ENCODE data around the gene TRIM69.
"Not testable (repeated sequence)": the region's sequence is repeated elsewhere in the genome, so short reads cannot be mapped to it uniquely, and the experiment has no call there.

The TRIM69 gene

DNA sequence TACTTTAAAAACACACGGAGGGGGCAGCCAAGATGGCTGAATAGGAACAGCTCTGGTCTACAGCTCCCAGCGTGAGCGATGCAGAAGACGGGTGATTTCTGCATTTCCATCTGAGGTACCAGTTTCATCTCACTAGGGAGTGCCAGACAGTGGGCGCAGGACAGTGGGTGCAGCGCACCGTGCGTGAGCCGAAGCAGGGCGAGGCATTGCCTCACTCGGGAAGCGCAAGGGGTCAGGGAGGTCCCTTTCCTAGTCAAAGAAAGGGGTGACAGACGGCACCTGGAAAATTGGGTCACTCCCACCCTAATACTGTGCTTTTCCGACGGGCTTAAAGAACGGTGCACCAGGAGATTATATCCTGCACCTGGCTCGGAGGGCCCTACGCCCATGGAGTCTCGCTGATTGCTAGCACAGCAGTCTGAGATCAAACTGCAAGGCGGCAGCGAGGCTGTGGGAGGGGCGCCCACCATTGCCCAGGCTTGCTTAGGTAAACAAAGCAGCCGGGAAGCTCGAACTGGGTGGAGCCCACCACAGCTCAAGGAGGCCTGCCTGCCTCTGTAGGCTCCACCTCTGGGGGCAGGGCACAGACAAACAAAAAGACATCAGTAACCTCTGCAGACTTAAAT, 3.0 kb downstream of the TRIM69 start:
- DNase-seq; H3K36me3 ChIP-seq (ENCODE audit: control insufficient read depth, insufficient read depth, low read length); H3K27me3 ChIP-seq (replicated peaks; ENCODE audit: control insufficient read depth, insufficient read depth, low read length, poor library complexity, severe bottlenecking); H3K4me3 ChIP-seq (ENCODE audit: insufficient read depth, low read depth, low read length, poor library complexity, severe bottlenecking); H3K27ac ChIP-seq (ENCODE audit: insufficient read depth, low read length, poor library complexity, severe bottlenecking); H3K9me3 ChIP-seq (ENCODE audit: control insufficient read depth, low read length): not testable (repeated sequence)
- H3K4me1 ChIP-seq (ENCODE audit: control insufficient read depth, insufficient read depth, low read length, poor library complexity, severe bottlenecking) = peaks cover 32% of the 10 kb centered on the region

DNA sequence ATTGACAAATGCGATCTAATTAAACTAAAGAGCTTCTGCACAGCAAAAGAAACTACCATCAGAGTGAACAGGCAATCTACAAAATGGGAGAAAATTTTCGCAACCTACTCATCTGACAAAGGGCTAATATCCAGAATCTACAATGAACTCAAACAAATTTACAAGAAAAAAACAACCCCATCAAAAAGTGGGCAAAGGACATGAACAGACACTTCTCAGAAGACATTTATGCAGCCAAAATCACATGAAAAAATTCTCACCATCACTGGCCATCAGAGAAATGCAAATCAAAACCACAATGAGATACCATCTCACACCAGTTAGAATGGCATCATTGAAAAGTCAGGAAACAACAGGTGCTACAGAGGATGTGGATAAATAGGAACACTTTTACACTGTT, 7.1 kb downstream of the TRIM69 start:
- not testable (repeated sequence) for H3K4me3 ChIP-seq (ENCODE audit: insufficient read depth, low read depth, low read length, poor library complexity, severe bottlenecking); H3K4me1 ChIP-seq (ENCODE audit: control insufficient read depth, insufficient read depth, low read length, poor library complexity, severe bottlenecking)

DNA sequence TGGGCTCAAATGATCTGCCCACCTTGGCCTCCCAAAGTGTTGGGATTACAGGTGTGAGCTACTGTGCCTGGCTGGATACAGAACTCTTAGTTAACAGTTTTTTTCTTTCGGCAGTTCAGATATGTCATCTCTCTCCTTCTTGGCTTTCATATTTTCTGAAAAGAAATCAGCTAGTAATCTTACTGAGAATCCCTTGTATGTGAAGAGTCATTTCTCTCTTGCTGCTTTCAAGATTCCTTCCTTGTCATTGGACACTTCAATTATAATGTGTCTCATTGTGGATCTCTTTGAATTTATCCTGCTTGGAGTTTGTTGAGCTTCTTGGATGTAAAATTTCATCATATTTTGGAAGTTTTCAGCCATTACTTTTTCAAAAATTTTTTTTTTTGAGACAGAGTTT, 17.0 kb downstream of the TRIM69 start:
- no peaks in the 10 kb centered on the region for H3K9me3 ChIP-seq (ENCODE audit: control insufficient read depth, low read length)
- no peak overlapping the region for H3K4me3 ChIP-seq (ENCODE audit: insufficient read depth, low read depth, low read length, poor library complexity, severe bottlenecking)
- no peaks in the 10 kb centered on the region for H3K36me3 ChIP-seq (ENCODE audit: control insufficient read depth, insufficient read depth, low read length)
- no peaks in the 10 kb centered on the region for H3K27me3 ChIP-seq (replicated peaks; ENCODE audit: control insufficient read depth, insufficient read depth, low read length, poor library complexity, severe bottlenecking)
- H3K27ac ChIP-seq (ENCODE audit: insufficient read depth, low read length, poor library complexity, severe bottlenecking) = no peak overlapping the region
- no peaks in the 10 kb centered on the region for H3K4me1 ChIP-seq (ENCODE audit: control insufficient read depth, insufficient read depth, low read length, poor library complexity, severe bottlenecking)
- no peak for DNase-seq

More for the DNA sequence above, 7.1 kb downstream of the TRIM69 start:
- H3K36me3 ChIP-seq (ENCODE audit: control insufficient read depth, insufficient read depth, low read length); H3K27ac ChIP-seq (ENCODE audit: insufficient read depth, low read length, poor library complexity, severe bottlenecking); H3K27me3 ChIP-seq (replicated peaks; ENCODE audit: control insufficient read depth, insufficient read depth, low read length, poor library complexity, severe bottlenecking); H3K9me3 ChIP-seq (ENCODE audit: control insufficient read depth, low read length); DNase-seq: not testable (repeated sequence)

DNA sequence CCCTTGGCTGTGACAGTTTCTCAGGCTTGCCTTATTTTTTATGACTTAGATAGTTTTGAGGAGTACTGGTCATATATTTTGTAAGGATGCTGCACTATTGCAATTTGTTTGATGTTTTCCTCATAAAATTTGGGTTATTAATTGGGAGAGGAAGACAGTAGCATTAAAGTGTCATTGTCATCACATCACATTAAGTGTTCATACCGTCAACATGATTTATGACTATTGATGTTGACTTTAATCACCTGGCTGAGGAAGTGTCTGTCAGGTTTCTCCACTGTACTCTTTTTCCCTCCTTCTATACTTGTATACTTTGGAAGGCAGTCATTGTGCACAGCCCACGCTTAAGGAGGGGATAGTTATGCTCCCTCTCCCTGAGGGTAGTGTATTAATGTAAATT, 26.9 kb downstream of the TRIM69 start:
- H3K9me3 ChIP-seq (ENCODE audit: control insufficient read depth, low read length) = no peaks in the 10 kb centered on the region
- no peaks in the 10 kb centered on the region for H3K36me3 ChIP-seq (ENCODE audit: control insufficient read depth, insufficient read depth, low read length)
- H3K27ac ChIP-seq (ENCODE audit: insufficient read depth, low read length, poor library complexity, severe bottlenecking) = no peak overlapping the region

DNA sequence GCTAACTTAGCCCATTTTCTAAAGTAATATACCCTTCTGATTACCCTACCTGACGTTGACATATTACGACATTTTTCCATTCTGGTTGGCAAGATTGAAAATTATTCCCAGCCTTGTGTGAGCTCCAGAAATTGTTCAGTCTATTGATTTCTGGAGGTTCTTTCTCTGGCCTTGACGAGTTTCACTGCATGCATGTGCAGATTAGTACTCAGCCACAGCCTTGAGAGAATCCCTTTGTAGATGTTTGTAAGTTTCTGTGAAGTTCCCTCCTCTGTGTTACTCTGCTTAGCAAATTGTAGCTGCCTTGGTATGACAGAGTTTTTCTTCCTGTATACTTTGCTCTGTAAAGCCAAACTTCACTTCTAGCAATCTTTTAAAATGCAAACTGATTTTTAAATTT, 27.5 kb downstream of the TRIM69 start:
- DNase-seq = no peak
- Histone ChIP-seq H3K27me3 (replicated peaks; ENCODE audit: control insufficient read depth, insufficient read depth, low read length, poor library complexity, severe bottlenecking) (no peaks in the 10 kb centered on the region), H3K4me3 (ENCODE audit: insufficient read depth, low read depth, low read length, poor library complexity, severe bottlenecking) (no peak overlapping the region), H3K9me3 (ENCODE audit: control insufficient read depth, low read length) (no peaks in the 10 kb centered on the region), H3K4me1 (ENCODE audit: control insufficient read depth, insufficient read depth, low read length, poor library complexity, severe bottlenecking) (no peaks in the 10 kb centered on the region), H3K36me3 (ENCODE audit: control insufficient read depth, insufficient read depth, low read length) (no peaks in the 10 kb centered on the region), H3K27ac (ENCODE audit: insufficient read depth, low read length, poor library complexity, severe bottlenecking) (no peak overlapping the region)

More for the DNA sequence above, 26.9 kb downstream of the TRIM69 start:
- no peaks in the 10 kb centered on the region for H3K27me3 ChIP-seq (replicated peaks; ENCODE audit: control insufficient read depth, insufficient read depth, low read length, poor library complexity, severe bottlenecking)
- H3K4me3 ChIP-seq (ENCODE audit: insufficient read depth, low read depth, low read length, poor library complexity, severe bottlenecking) = no peak overlapping the region
- DNase-seq = no peak
- H3K4me1 ChIP-seq (ENCODE audit: control insufficient read depth, insufficient read depth, low read length, poor library complexity, severe bottlenecking) = no peaks in the 10 kb centered on the region

DNA sequence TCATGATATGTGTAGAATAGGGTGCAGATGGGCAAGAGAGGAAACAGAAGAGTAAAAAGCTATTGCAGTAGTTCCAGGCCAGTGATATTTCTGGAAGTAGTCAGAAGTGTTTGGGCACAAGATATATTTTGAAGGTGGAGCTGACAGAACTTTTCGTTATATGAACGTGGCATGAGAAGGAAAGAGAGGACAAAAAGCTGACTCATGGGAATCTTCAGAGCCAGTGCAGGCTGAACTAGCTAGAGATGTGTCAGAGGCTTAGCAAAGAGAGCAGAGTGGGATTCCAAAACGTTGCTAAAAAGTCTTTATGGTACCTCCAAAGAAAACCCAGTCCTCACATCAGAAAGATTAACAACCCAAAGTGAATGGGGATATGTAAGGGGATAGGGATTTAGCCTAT, 28.7 kb downstream of the TRIM69 start:
- H3K27me3 ChIP-seq (replicated peaks; ENCODE audit: control insufficient read depth, insufficient read depth, low read length, poor library complexity, severe bottlenecking) = no peaks in the 10 kb centered on the region
- no peak overlapping the region for H3K4me3 ChIP-seq (ENCODE audit: insufficient read depth, low read depth, low read length, poor library complexity, severe bottlenecking)
- DNase-seq = no peak
- no peaks in the 10 kb centered on the region for H3K9me3 ChIP-seq (ENCODE audit: control insufficient read depth, low read length)
- H3K36me3 ChIP-seq (ENCODE audit: control insufficient read depth, insufficient read depth, low read length) = no peaks in the 10 kb centered on the region
- H3K4me1 ChIP-seq (ENCODE audit: control insufficient read depth, insufficient read depth, low read length, poor library complexity, severe bottlenecking) = no peaks in the 10 kb centered on the region
- H3K27ac ChIP-seq (ENCODE audit: insufficient read depth, low read length, poor library complexity, severe bottlenecking) = no peak overlapping the region

DNA sequence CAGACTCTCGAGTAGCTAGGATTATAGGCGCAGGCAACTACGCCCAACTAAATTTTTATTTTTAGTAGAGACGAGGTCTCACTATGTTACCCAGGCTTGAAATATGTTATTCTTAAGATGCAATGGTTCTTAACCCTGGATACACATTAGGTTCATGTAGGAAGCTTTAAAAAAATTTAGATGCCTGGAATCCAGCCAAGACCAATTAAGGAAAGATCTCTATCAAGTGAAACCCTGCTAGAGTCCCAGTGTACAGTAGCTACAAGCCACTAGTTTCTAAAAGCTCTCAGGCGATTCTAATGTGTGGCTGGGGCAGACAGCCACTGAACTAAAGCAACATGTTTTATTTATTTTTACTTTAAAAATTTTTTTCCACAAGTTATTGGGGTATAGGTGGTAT, 33.2 kb downstream of the TRIM69 start:
- Histone ChIP-seq H3K36me3 (ENCODE audit: control insufficient read depth, insufficient read depth, low read length) (no peaks in the 10 kb centered on the region), H3K27me3 (replicated peaks; ENCODE audit: control insufficient read depth, insufficient read depth, low read length, poor library complexity, severe bottlenecking) (no peaks in the 10 kb centered on the region), H3K4me1 (ENCODE audit: control insufficient read depth, insufficient read depth, low read length, poor library complexity, severe bottlenecking) (no peaks in the 10 kb centered on the region), H3K4me3 (ENCODE audit: insufficient read depth, low read depth, low read length, poor library complexity, severe bottlenecking) (no peak overlapping the region), H3K9me3 (ENCODE audit: control insufficient read depth, low read length) (no peaks in the 10 kb centered on the region), H3K27ac (ENCODE audit: insufficient read depth, low read length, poor library complexity, severe bottlenecking) (no peak overlapping the region)
- DNase-seq = no peak

DNA sequence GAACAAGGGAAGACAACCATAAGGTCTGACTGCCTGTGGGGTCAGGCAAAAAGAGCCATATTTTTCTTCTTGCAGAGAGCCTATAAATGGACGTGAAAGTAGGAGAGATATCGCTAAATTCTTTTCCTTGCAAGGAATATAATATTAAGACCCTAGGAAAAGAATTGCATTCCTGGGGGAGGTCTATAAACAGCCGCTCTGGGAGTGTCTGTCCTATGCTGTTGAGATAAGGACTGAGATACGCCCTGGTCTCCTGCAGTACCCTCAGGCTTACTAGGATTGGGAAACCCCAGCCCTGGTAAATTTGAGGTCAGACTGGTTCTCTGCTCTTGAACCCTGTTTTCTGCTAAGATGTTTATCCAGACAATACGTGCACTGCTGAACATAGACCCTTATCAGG, 34.4 kb downstream of the TRIM69 start:
- not testable (repeated sequence) for H3K27ac ChIP-seq (ENCODE audit: insufficient read depth, low read length, poor library complexity, severe bottlenecking); H3K36me3 ChIP-seq (ENCODE audit: control insufficient read depth, insufficient read depth, low read length); H3K9me3 ChIP-seq (ENCODE audit: control insufficient read depth, low read length); DNase-seq; H3K27me3 ChIP-seq (replicated peaks; ENCODE audit: control insufficient read depth, insufficient read depth, low read length, poor library complexity, severe bottlenecking); H3K4me1 ChIP-seq (ENCODE audit: control insufficient read depth, insufficient read depth, low read length, poor library complexity, severe bottlenecking); H3K4me3 ChIP-seq (ENCODE audit: insufficient read depth, low read depth, low read length, poor library complexity, severe bottlenecking)

DNA sequence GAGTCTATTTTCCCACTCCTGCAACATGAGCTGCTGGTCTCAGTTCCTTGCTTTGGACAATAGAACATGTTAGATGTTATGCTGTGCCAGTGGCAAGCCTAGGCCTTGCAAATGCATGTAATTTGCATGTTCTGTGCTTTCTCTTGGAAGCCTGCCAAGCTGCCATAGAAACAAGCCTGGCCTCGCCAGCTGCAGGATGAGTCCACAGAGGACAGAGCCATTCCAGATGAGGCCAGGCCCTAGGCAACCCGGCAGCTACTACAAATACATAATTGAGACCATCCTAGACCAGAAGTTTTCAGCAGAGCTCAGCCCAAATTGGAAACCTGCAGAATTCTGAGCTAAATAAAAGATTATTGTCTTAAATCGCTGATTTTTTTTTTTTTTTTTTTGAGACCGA, 39.6 kb downstream of the TRIM69 start:
- no peaks in the 10 kb centered on the region for H3K9me3 ChIP-seq (ENCODE audit: control insufficient read depth, low read length)
- no peak for DNase-seq
- no peaks in the 10 kb centered on the region for H3K27me3 ChIP-seq (replicated peaks; ENCODE audit: control insufficient read depth, insufficient read depth, low read length, poor library complexity, severe bottlenecking)
- H3K27ac ChIP-seq (ENCODE audit: insufficient read depth, low read length, poor library complexity, severe bottlenecking) = no peak overlapping the region
- no peaks in the 10 kb centered on the region for H3K4me1 ChIP-seq (ENCODE audit: control insufficient read depth, insufficient read depth, low read length, poor library complexity, severe bottlenecking)
- no peak overlapping the region for H3K4me3 ChIP-seq (ENCODE audit: insufficient read depth, low read depth, low read length, poor library complexity, severe bottlenecking)
- no peaks in the 10 kb centered on the region for H3K36me3 ChIP-seq (ENCODE audit: control insufficient read depth, insufficient read depth, low read length)

DNA sequence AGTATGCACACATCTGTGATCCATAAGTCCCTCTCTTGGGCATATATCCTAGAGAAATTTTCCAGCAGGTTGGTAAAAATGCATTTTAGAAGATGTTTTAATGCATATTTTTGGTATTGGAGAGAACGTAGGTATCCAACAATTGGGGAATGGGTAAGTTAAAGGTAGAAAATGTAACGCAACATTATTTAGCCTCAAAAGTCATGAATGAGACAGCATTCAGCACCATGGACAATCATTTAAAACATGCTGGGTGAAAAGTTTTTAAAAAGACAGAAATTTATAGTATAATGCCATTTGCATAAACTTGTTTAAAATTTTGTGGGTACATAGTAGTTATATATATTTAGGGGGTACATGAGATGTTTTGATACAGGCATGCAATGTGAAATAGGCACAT, 43.4 kb downstream of the TRIM69 start:
- Histone ChIP-seq H3K27ac (ENCODE audit: insufficient read depth, low read length, poor library complexity, severe bottlenecking) (no peak overlapping the region), H3K9me3 (ENCODE audit: control insufficient read depth, low read length) (no peaks in the 10 kb centered on the region), H3K4me1 (ENCODE audit: control insufficient read depth, insufficient read depth, low read length, poor library complexity, severe bottlenecking) (no peaks in the 10 kb centered on the region), H3K27me3 (replicated peaks; ENCODE audit: control insufficient read depth, insufficient read depth, low read length, poor library complexity, severe bottlenecking) (no peaks in the 10 kb centered on the region), H3K36me3 (ENCODE audit: control insufficient read depth, insufficient read depth, low read length) (no peaks in the 10 kb centered on the region), H3K4me3 (ENCODE audit: insufficient read depth, low read depth, low read length, poor library complexity, severe bottlenecking) (no peak overlapping the region)
- no peak for DNase-seq

Measured in effector memory CD4-positive, alpha-beta T cell (primary cell).